NB4 (cell line): ENCODE measurements around the gene TMCO4.

Experiments
- DNase-seq: peaks from one replicate; pipeline ENCODE4 v3.0.0; 2010; ENCODE audit warnings: low read depth
- H3K4me3 ChIP-seq: one replicate; pipeline ENCODE4 v1.5.1; 2011; ENCODE audit warnings: mild to moderate bottlenecking, low read depth, low read length, moderate library complexity
- CTCF ChIP-seq: IDR thresholded peaks from one replicate; pipeline ENCODE4 v1.5.1; 2012; ENCODE audit warnings: low read depth, low read length
- MAX ChIP-seq: IDR thresholded peaks from 2 replicates; pipeline ENCODE4 v1.6.1; 2011; ENCODE audit warnings: low read depth, low read length
- MYC ChIP-seq: IDR thresholded peaks from 2 replicates; pipeline ENCODE4 v1.6.1; 2011; ENCODE audit warnings: low read depth, low read length
- POLR2A ChIP-seq: IDR thresholded peaks from 2 replicates; pipeline ENCODE4 v1.6.1; 2011; ENCODE audit warnings: mild to moderate bottlenecking; ENCODE audit not compliant: insufficient read length; ENCODE audit errors: extremely low read depth

Gene TMCO4

DNA sequence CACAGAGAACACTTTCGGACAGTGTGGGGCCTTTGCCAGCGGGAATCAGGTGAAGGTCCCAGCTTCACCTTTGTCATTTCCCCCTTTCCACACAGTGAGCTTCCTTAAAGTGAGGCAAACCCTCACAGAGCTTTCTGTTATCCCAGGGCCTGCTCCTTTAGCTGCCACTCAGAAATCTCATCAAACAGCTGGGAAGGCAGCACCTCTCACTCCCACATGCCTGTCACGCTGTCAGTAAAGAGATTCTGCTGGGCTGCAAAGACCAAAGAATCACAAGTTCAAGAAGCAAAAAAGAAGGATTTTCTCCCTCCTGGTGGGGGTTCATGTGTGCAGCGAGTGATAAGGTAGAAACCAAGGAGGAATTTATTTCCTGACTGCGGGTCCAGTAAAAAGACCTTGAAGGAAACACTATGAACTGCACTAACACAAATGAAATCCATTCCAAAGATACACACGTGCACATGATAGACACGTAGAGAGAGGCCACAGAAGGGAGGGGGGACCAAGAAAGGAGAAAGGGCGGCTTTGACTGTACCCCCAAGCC is 91.1 kb downstream of the TMCO4 start:
- TF ChIP-seq CTCF (no peak), MYC (no peak), MAX (no peak), POLR2A (no peak)
- DNase-seq = no peak

GRCh38 chr1:19706136-19706535 is 93.6 kb downstream of the TMCO4 start:
- TF ChIP-seq MYC (no peak), MAX (no peak), CTCF (no peak), POLR2A (no peak)
- no peak overlapping the region for H3K4me3 ChIP-seq
- DNase-seq = no peak

More for the DNA sequence above, 91.1 kb downstream of the TMCO4 start:
- no peak overlapping the region for H3K4me3 ChIP-seq

DNA sequence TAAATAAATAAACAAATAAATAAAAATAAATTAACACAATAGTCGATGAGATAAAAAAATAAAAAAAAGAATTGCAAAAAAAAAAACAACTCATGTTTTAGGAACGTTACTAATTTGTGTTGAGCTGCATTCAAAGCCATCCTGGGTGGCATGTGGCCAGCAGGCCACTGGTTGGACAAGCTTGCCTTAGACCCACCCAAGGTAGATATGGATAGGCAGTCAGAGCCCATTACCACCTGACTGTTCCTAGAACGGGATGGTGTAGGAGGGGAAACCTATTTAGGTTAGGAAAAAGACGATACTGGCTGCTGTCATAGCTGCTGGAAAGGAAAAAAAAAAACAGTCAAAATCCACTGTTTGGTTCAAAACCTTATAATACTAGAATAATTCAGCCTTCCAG is 94.3 kb downstream of the TMCO4 start:
- no peak for TF ChIP-seq MYC
- no peak for TF ChIP-seq MAX
- no peak for TF ChIP-seq CTCF
- TF ChIP-seq POLR2A = no peak
- DNase-seq = no peak
- H3K4me3 ChIP-seq = no peak overlapping the region

DNA sequence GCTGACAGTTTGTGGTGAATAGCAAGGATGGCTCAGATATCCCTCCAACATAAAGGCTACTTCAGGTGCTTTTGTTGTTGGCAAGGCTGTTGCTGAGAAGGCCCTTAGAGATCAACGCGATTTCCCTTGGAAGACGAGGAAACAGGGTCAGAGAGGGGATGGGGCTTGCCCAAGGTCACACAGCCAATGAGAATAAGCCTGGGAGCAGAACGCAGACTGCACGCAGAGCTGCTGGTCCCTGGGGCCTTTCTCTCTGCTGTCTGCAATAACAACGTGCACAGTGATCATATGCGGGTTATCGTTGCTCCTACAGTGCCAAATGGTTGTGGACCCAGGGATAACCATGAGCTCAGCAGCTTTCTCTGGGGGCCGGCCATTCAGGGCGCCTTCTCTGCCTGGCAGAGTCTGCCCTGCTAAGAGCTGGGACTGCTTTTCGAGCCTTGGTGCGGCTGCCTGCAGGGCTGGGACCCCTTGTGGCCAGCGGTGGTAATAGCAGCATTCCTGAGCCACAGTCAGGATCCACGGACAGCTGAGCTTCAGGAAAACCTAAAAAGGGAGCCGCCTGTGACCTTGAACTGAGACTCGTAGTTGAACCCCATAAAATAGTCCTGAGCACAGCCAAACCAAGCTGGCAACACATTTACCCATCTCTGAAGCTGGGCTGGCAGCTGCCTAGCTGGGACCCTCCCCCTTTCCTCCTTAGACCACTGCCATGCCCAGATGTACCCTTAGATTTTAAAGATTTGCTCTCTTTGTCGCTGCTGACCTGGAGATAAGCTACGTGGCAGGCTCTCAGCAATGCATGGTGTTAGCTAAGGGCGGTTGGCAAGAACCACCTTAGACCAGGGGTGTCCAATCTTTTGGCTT is 95.2 kb downstream of the TMCO4 start:
- no peak overlapping the region for H3K4me3 ChIP-seq
- DNase-seq = peak; percentile 52
- peak; percentile 84 for TF ChIP-seq CTCF
- TF ChIP-seq MYC = no peak
- TF ChIP-seq POLR2A = no peak
- no peak for TF ChIP-seq MAX

DNA sequence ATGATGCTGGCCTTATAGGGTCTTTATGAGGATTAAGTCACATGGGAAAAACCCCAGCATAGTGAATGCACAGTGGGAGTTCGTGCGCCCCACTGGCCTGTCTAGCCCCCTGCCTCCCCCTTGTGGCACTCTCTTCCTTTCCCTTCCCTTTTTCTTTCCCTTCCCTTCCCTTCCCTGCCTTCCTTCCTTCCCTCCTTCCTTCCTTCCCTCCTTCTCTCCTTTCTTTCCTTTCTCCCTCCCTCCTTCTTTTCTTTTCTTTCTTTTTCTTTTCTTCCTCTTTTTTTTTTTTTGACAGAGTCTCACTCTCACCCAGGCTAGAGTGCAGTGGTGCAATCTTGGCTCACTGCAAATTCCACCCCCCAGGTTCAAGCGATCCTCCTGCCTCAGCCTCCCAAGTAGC is 96.4 kb downstream of the TMCO4 start:
- no peak overlapping the region for H3K4me3 ChIP-seq
- TF ChIP-seq POLR2A (no peak), MYC (no peak), CTCF (no peak), MAX (no peak)
- DNase-seq = no peak
